CD4-positive, alpha-beta T cell treated with Interleukin-21 for 1 hour (primary cell): Measurements from ENCODE around the gene ATIC.
"Not testable (repeated sequence)": the region's sequence is repeated elsewhere in the genome, so short reads cannot be mapped to it uniquely, and the experiment has no call there.

Experiments used
- DNase-seq: peaks from one replicate; pipeline ENCODE4 v3.0.0-alpha.2; 2020

Gene ATIC

DNA sequence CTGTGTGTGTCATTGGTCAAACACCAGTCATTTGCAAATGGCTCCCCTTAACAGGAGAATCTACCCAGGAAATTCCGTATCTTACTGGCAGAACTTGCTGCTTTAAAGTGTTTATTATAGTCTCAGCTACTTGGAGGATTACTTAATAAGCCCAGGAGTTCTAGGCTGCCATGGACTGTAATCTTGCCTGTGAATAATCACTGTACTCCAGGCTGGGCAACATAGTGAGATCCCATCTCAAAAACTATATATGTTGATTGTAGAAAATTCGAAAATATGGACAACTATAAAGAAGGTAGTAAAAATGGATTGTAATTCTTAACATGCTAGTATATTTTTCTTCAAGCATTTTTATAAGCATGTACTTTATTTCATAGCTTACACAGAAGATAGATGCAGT, 4.5 kb downstream of the ATIC start:
- no peak for DNase-seq

DNA sequence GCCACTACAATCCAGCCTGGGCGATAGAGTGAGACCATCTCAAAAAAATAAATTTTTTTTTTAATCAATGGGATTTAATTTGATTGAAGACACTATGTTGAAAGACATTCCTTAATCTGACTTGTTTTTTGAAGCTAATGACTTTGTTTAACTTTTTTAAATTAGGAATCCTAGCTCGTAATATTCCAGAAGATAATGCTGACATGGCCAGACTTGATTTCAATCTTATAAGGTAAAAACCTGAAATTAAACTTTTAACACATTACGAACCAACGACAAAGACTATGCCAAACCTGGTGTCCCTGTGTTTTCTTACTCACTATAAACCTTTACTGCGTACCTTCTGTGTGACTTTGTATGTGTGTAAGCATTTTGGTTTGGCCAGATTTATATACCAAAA, 7.6 kb downstream of the ATIC start:
- DNase-seq: no peak

DNA sequence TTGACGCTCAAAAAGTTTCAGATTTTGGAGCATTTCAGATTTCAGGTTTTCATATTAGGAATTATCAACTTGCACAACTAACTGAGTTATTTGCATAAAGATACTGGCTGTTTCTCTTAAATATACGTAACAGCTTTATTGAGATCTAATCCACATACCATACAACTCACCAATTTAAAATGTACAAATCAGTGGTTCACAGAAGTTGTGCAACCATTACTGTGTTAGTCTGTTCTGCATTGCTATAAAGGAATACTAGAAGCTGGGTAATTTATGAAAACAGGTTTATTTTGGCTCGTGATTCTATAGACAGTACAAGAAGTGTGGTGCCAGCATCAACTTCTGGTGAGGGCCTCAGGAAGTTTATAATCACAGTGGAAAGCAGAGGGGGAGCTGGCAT, 8.2 kb downstream of the ATIC start:
- no peak for DNase-seq

- DNase-seq: no peak
These were observed 8.8 kb downstream of the ATIC start for GRCh38 chr2:215320679-215321078.

DNA sequence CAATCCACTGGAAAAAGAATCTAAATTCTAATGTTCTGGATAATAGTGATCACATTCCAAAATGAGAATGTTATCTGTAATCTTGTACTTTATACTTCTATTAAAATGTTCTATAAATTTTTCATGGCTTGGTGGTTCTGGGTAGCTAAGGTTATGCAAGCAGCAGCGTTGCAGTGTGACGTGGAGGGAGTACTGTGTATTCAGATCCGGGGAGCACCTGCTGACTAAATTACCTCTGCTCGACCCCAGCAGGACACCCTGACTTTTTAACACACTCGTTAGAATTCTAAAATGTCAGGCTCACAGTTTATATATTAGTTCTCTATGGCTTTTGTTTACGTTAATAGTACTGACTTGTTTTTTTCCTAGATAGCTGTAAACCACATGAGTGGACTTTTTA, 13.0 kb downstream of the ATIC start:
- no peak for DNase-seq

- no peak for DNase-seq
These were observed 16.2 kb downstream of the ATIC start for GRCh38 chr2:215328066-215328465.

- DNase-seq: no peak
These were observed 21.2 kb downstream of the ATIC start for GRCh38 chr2:215332872-215333595.

DNA sequence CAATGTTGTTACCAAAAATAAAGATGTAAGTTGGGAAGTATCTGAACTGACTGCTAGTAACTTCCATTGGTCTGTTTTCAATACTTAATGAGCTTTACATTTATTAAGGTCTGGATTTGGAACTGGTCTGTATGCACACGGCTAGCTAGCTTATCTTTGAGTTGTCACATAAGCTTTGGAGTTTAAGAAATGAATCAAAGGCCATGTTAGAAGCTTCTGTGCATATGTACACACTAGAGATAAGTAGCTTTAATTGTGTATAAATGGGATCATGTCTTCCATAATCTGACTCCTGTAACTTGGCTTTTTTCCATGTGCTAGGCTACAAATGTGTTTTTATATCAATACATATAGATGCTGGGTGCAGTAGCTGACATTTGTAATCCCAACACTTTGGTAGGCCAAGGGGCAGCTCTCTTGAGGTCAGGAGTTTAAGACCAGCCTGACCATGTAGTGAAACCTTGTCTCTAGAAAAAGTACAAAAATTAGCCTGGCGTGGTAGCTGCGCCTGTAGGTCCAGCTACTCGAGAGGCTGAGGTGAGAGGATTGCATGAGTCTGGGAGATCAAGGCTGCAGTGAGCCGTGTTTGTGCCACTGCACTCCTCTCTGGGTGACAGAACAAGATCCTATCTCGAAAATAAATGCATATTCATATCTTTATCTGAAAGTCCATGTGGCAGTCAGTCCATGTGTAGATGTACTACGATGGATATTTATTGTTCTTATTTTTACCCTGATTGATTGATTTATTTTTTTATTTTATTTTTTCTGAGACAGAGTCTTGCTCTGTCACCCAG, 27.2 kb downstream of the ATIC start:
- no peak for DNase-seq

GRCh38 chr2:215347878-215348277, 36.0 kb downstream of the ATIC start:
- DNase-seq: no peak

DNA sequence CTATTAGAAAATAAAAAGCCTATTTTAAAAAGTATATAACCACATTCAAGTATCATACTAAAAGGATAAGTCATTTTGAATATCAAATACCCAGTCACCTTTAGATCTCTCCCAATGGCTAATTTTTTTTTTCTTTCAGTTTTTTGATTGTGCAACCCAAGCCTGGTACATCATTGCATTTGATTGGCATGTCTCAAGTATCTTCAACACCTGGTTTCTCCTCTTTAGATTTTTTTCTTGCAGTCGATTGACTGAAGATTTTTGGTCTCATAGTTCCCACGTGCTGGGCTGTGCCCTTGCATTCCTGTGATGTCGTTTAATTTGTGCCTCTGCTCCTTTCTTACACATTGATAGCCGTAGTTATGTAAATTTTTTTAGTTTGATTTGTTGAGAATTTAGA, 40.7 kb downstream of the ATIC start:
- DNase-seq: no peak

- DNase-seq: no peak
These were observed 43.2 kb downstream of the ATIC start for GRCh38 chr2:215354771-215355695.

GRCh38 chr2:215355801-215356200, 43.9 kb downstream of the ATIC start:
- DNase-seq: no peak

GRCh38 chr2:215356334-215356947, 44.6 kb downstream of the ATIC start:
- no peak for DNase-seq

GRCh38 chr2:215356948-215357461, 45.1 kb downstream of the ATIC start:
- no peak for DNase-seq

DNA sequence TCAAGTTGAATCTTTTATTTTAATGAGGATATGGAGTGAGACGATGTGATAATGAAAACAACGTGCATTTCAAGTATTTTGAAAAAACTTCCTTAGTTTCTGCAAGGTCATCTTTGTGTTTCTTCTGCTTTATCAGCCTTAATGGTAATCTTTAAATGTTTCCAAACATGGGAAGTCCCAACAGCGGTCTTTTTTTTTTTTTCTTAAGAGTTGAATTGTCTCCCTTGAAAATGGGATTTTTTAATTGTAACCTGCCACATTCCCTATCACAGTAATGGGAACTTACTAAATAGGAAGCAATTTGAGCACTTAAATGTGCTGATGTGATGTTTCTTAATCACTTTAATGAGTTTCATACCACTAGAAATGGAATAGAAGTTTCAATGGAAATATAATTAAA, 45.8 kb downstream of the ATIC start:
- DNase-seq: no peak

GRCh38 chr2:215358312-215358845, 46.5 kb downstream of the ATIC start:
- DNase-seq: no peak

- DNase-seq: no peak
These were observed 47.2 kb downstream of the ATIC start for GRCh38 chr2:215358891-215359575.

DNA sequence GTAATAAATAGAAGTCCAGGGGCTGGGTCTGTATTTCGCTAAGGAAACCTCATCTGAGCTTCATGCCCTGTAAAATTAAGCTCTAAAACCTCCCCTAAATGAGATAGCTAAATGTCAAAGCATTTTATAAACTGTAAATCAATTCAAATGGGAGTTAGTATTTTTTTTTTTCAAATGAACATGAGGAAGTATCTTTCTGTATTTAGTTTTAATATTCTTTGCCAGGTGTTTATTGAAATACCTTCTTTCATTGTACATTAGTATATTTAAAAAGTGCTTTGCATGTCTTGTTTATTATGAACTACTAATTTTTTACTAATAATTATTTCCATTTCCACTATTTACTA, 47.7 kb downstream of the ATIC start:
- no peak for DNase-seq

- not testable (repeated sequence) for DNase-seq
These were observed 48.2 kb downstream of the ATIC start for GRCh38 chr2:215360059-215360458.

GRCh38 chr2:215360596-215360995, 48.7 kb downstream of the ATIC start:
- no peak for DNase-seq

GRCh38 chr2:215361211-215361875, 49.5 kb downstream of the ATIC start:
- no peak for DNase-seq
